Measurements from ENCODE around the gene APOBEC3A. TPM values are rescaled to one million over a fixed set of nuclear protein-coding genes. Genes with fewer than 3 reads are reported as not detected.

APOBEC3A gene
- polyA plus RNA-seq, 1 donor (not counting 4 experiments of a cell fraction or from before 2014, with no cell fraction given): 0.50 TPM

DNA sequence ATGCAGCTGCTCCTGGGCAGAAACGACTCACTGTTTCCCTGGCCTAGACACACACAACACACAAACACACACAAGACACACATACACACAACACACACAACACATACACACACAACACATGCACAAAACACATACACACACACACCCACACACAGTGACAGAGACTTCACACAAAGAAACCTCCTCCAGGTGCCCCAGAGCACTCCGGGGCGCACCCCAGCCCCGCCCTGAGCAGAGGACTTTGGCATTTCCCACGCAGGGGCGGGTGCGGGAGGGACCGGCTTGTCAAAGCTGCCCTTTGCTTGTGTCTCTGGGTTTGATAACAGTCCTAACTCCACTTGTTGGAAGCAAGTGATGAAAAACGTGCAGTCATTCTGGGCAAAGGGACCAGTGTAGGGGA is 6.5 kb downstream of the APOBEC3A start:
- peak; percentile 62 for FAIRE-seq
- H4K20me1 ChIP-seq (ENCODE audit: control insufficient read depth, extremely low read depth, insufficient read depth, low read length): no peaks in the 10 kb centered on the region

DNA sequence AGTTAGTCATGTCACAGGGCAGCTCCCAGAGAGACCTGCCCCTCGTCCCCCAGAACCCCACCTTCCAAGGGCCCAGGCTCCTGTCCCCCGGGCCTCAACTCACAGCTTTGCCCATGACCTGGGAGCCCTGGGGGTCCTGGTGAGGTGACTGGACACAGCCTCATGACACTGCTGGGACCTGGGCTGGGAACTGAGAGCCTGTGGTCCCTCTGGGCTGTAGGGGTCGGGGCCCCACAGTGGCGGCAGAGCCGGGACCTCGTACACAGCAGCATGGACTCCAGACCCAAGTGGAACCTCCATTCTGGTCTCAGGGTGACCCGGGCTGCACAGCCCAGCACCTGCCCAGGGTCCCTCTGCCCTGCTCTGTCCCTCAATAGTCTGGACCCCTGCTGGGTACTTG is 6.9 kb downstream of the APOBEC3A start:
- H4K20me1 ChIP-seq (ENCODE audit: control insufficient read depth, extremely low read depth, insufficient read depth, low read length): no peaks in the 10 kb centered on the region
- H3K27ac ChIP-seq (ENCODE audit: control insufficient read depth, insufficient read depth, low read length): no peak overlapping the region
- H3K9ac ChIP-seq (ENCODE audit: control insufficient read depth, extremely low read depth, insufficient read depth, low read length): no peak overlapping the region
- no peak overlapping the region for H3K4me3 ChIP-seq (ENCODE audit: control insufficient read depth in 2 of 3, extremely low read depth in 1 of 3, insufficient read depth in 2 of 3, low read depth in 1 of 3, low read length in 3 of 3)
- FAIRE-seq (no peak), DNase-seq (ENCODE audit: low read depth, low spot score) (no peak)
- no peak overlapping the region for H2AFZ ChIP-seq (ENCODE audit: control insufficient read depth, low read length)
- H3K27me3 ChIP-seq (ENCODE audit: control insufficient read depth, extremely low read depth, insufficient read depth, low read length): peaks cover 27% of the 10 kb centered on the region
- dilution Hi-C loops (cut with MboI; ENCODE audit: extremely low pct_ligation_motif_present, low sequenced_read_pairs): no loop called here
- no peaks in the 10 kb centered on the region for H3K9me1 ChIP-seq (ENCODE audit: control insufficient read depth, extremely low read depth, insufficient read depth, low read length)
- no peak overlapping the region for H3K4me2 ChIP-seq (ENCODE audit: control insufficient read depth, extremely low read depth, insufficient read depth, low read depth, low read length)
- H3K4me1 ChIP-seq (ENCODE audit: control insufficient read depth, extremely low read depth, insufficient read depth, low read length): no peaks in the 10 kb centered on the region
- no peak for TF ChIP-seq EZH2 (IDR thresholded peaks at IDR 0.05; ENCODE audit: low read length)
- TF ChIP-seq, protein P1, sequence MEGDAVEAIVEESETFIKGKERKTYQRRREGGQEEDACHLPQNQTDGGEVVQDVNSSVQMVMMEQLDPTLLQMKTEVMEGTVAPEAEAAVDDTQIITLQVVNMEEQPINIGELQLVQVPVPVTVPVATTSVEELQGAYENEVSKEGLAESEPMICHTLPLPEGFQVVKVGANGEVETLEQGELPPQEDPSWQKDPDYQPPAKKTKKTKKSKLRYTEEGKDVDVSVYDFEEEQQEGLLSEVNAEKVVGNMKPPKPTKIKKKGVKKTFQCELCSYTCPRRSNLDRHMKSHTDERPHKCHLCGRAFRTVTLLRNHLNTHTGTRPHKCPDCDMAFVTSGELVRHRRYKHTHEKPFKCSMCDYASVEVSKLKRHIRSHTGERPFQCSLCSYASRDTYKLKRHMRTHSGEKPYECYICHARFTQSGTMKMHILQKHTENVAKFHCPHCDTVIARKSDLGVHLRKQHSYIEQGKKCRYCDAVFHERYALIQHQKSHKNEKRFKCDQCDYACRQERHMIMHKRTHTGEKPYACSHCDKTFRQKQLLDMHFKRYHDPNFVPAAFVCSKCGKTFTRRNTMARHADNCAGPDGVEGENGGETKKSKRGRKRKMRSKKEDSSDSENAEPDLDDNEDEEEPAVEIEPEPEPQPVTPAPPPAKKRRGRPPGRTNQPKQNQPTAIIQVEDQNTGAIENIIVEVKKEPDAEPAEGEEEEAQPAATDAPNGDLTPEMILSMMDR (optimal IDR thresholded peaks at IDR 0.05 in 1 of 3, IDR thresholded peaks at IDR 0.05 in 1 of 3, conservative IDR thresholded peaks at IDR 0.05 in 1 of 3; ENCODE audit: extremely low read depth in 1 of 3, insufficient read depth in 2 of 3, low read length in 3 of 3): no peak
- H3K36me3 ChIP-seq (ENCODE audit: control insufficient read depth in 2 of 2, extremely low read depth in 1 of 2, insufficient read depth in 2 of 2, low read length in 2 of 2): no peaks in the 10 kb centered on the region
- no peaks in the 10 kb centered on the region for H3K9me3 ChIP-seq (ENCODE audit: control insufficient read depth, low read depth, low read length)
- H3K79me2 ChIP-seq (ENCODE audit: control insufficient read depth, insufficient read depth, low read length): no peaks in the 10 kb centered on the region

More for the DNA sequence above, 6.5 kb downstream of the APOBEC3A start:
- no peak overlapping the region for H3K9ac ChIP-seq (ENCODE audit: control insufficient read depth, extremely low read depth, insufficient read depth, low read length)
- H3K9me1 ChIP-seq (ENCODE audit: control insufficient read depth, extremely low read depth, insufficient read depth, low read length): no peaks in the 10 kb centered on the region
- no peak overlapping the region for H3K27ac ChIP-seq (ENCODE audit: control insufficient read depth, insufficient read depth, low read length)
- no peak for TF ChIP-seq EZH2 (IDR thresholded peaks at IDR 0.05; ENCODE audit: low read length)
- TF ChIP-seq, protein P1 (optimal IDR thresholded peaks at IDR 0.05 in 1 of 3, IDR thresholded peaks at IDR 0.05 in 1 of 3, conservative IDR thresholded peaks at IDR 0.05 in 1 of 3; ENCODE audit: extremely low read depth in 1 of 3, insufficient read depth in 2 of 3, low read length in 3 of 3): no peak
- no peak overlapping the region for H3K4me2 ChIP-seq (ENCODE audit: control insufficient read depth, extremely low read depth, insufficient read depth, low read depth, low read length)
- no peaks in the 10 kb centered on the region for H3K79me2 ChIP-seq (ENCODE audit: control insufficient read depth, insufficient read depth, low read length)
- no peaks in the 10 kb centered on the region for H3K9me3 ChIP-seq (ENCODE audit: control insufficient read depth, low read depth, low read length)
- no peaks in the 10 kb centered on the region for H3K4me1 ChIP-seq (ENCODE audit: control insufficient read depth, extremely low read depth, insufficient read depth, low read length)
- H2AFZ ChIP-seq (ENCODE audit: control insufficient read depth, low read length): no peak overlapping the region
- no peaks in the 10 kb centered on the region for H3K36me3 ChIP-seq (ENCODE audit: control insufficient read depth in 2 of 2, extremely low read depth in 1 of 2, insufficient read depth in 2 of 2, low read length in 2 of 2)
- H3K4me3 ChIP-seq (ENCODE audit: control insufficient read depth in 2 of 3, extremely low read depth in 1 of 3, insufficient read depth in 2 of 3, low read depth in 1 of 3, low read length in 3 of 3): no peak overlapping the region
- dilution Hi-C loops (cut with MboI; ENCODE audit: extremely low pct_ligation_motif_present, low sequenced_read_pairs): no loop called here
- H3K27me3 ChIP-seq (ENCODE audit: control insufficient read depth, extremely low read depth, insufficient read depth, low read length): peaks cover 31% of the 10 kb centered on the region
- no peak for DNase-seq (ENCODE audit: low read depth, low spot score)

Measured in keratinocyte (primary cell).